GM18499 (cell line): ENCODE data around the gene ZIC4.

ENCODE experiments used
- ATAC-seq: cut with Tn5 transposase; IDR thresholded peaks from one replicate; pipeline ENCODE4 v1.9.1; 2021; ENCODE audit warnings: moderate number of reproducible peaks; ENCODE audit not compliant: insufficient read depth, unreplicated experiment

The ZIC4 gene

GRCh38 chr3:147406028-147406931 lies at the start of gene ZIC4:
ZIC4 (minus strand) TSS chr3:147406543; CDS start chr3:147402797, 3,746 bp downstream.
- ATAC-seq: no peak

- ATAC-seq: no peak
These were observed 43.3 kb upstream of the ZIC4 start for GRCh38 chr3:147449669-147450068.

GRCh38 chr3:147447224-147447623 lies 40.9 kb upstream of the ZIC4 start:
- ATAC-seq: no peak

GRCh38 chr3:147431751-147432150 lies 25.4 kb upstream of the ZIC4 start:
- ATAC-seq: no peak

GRCh38 chr3:147428754-147429153 lies 22.4 kb upstream of the ZIC4 start:
- no peak for ATAC-seq

GRCh38 chr3:147428326-147428725 lies 22.0 kb upstream of the ZIC4 start:
- no peak for ATAC-seq

- ATAC-seq: no peak
These were observed 21.4 kb upstream of the ZIC4 start for GRCh38 chr3:147427746-147428145.

- ATAC-seq: no peak
These were observed 20.6 kb upstream of the ZIC4 start for GRCh38 chr3:147426931-147427330.

- ATAC-seq: no peak
These were observed 19.1 kb upstream of the ZIC4 start for GRCh38 chr3:147425388-147425850.

GRCh38 chr3:147424581-147425387 lies 18.4 kb upstream of the ZIC4 start:
- ATAC-seq: no peak

- ATAC-seq: no peak
These were observed 17.6 kb upstream of the ZIC4 start for GRCh38 chr3:147423798-147424580.

GRCh38 chr3:147423537-147423797 lies 17.1 kb upstream of the ZIC4 start:
- ATAC-seq: no peak

- no peak for ATAC-seq
These were observed 16.5 kb upstream of the ZIC4 start for GRCh38 chr3:147422601-147423536.

- ATAC-seq: no peak
These were observed 15.9 kb upstream of the ZIC4 start for GRCh38 chr3:147422196-147422595.

GRCh38 chr3:147421184-147421912 lies 15.0 kb upstream of the ZIC4 start:
- ATAC-seq: no peak

GRCh38 chr3:147420353-147421183 lies 14.2 kb upstream of the ZIC4 start:
- no peak for ATAC-seq

- no peak for ATAC-seq
These were observed 13.5 kb upstream of the ZIC4 start for GRCh38 chr3:147419781-147420224.
